Glomerular endothelial cell (primary cell): ENCODE results near the gene CSRP2. TPM values are rescaled to one million over a fixed set of nuclear protein-coding genes. Genes with fewer than 3 reads are reported as not detected.
A peak's percentile ranks its signal among the peaks of the same experiment; 100 is the strongest.

Source experiments
- DNase-seq: peaks from one replicate; pipeline ENCODE4 v3.0.0-alpha.2; 2011; ENCODE audit warnings: low read depth, low spot score; ENCODE audit errors: extremely low read depth
- total RNA-seq: library from RNA; depleted of rRNA; stranded (reverse); fragments of >200 nt; gene quantifications from 2 replicates; pipeline ENCODE4 v1.2.3, GENCODE V29; 2015

The CSRP2 gene
- 13.4 and 16.3 TPM in 2 replicates for total RNA-seq

DNA sequence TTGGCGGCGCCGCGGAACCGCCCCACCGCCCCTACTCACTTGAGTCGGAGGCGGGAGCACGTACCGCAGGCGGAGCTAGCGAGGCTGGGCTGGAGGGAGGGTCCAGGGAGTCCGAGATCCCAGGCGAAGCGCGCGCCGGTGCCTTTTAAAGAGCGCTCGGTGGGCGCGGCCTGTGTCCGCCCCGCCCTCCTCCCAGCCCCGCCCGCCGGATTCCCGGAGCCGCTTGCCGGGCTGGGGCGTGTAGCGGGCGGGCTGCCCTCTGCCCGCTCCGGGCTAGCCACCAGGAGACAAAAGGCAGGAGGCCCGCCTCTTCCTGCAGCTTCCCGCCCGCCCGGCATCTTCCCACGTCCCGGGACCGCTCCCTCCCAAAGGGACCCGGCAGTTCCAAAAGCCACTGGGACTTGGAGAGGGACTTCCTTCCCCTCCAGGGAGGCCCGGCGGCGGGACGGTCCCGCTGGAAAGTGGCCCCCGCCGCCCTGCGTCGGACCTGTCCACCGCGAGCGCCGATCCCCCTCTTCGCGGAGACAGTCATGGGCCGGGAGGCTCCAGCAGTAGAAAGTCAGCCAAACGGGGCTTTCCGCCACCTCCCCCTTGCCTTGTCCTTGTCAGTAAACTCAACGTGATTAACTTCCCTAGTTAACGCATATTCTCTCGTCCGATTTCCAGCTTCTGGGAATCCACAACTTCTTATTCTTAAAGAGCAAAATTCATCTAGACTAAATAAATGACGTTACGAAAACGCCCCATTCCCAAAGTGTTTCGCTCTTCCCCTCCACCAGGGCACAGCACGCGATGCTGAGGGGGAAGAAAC, at the start of gene CSRP2:
CSRP2 (minus strand) TSS at position 121 of the 811 bp plus-strand sequence. CDS start 12,759 bp downstream, outside the sequence.
- DNase-seq: no peak

DNA sequence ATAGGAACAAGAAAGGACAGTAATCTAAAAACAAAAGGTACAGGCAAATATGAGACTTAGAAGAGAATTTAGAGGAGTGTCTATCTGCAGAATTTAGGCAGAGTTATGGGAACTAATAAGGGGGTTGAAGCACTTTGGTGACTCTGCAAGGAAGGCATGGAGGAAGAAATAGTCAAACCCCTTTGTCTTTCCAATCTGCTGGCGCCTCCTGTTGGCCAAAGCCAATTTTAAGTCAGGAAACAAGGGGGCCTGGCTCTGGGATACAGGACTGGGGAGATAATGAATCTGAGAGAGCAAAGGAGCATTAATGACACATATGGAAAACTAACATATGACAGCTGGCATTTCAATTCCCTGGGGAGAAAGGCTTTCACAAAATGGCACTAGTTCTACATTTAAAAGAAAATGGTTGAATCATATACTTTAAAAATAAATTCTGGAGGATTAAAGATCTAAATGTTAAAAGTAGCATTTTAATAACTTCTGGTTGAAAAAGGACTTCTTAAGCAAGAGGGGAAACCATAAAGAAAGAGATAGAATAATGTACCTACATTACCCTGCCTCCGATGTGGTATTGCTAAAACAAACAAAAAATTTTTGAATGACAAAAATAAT, 48.5 kb upstream of the CSRP2 start:
- peak; percentile 2 for DNase-seq

DNA sequence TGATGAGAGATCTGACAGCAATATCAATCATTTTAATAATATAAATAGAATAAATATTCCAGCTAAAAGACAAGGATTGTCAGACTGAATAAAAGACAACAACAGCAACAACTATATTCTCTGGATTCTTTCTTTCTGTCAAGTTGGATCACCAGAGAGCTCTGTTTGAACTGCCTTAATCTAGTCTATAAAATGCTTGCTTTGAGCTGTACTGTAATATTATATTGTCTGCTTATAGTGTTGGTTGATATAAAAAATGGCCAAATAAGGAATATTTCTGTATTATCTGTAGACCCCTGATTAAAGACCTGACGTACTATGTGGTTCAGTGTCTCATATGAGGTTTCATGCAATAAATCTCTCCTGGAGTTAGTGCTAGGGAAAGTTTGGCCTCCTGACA, 46.3 kb upstream of the CSRP2 start:
- no peak for DNase-seq

DNA sequence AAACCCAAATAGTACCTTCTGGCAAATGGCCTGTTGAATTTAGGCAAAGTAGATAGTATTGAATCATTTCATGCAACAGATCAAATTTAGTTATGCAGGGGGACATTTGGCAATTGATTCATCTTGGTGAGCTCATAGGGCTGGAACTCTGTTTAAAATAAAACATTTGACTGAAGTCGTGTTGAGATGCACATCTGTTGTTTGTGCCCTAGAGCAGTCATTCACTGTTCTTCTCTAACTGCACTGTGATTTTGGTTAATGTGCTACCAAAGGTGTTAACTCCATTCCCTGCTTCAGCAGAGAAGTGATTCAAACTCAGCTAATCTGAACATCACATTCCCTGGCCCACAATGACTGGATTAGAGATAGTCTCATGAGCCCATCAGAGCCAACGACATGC, 44.0 kb upstream of the CSRP2 start:
- DNase-seq: no peak

DNA sequence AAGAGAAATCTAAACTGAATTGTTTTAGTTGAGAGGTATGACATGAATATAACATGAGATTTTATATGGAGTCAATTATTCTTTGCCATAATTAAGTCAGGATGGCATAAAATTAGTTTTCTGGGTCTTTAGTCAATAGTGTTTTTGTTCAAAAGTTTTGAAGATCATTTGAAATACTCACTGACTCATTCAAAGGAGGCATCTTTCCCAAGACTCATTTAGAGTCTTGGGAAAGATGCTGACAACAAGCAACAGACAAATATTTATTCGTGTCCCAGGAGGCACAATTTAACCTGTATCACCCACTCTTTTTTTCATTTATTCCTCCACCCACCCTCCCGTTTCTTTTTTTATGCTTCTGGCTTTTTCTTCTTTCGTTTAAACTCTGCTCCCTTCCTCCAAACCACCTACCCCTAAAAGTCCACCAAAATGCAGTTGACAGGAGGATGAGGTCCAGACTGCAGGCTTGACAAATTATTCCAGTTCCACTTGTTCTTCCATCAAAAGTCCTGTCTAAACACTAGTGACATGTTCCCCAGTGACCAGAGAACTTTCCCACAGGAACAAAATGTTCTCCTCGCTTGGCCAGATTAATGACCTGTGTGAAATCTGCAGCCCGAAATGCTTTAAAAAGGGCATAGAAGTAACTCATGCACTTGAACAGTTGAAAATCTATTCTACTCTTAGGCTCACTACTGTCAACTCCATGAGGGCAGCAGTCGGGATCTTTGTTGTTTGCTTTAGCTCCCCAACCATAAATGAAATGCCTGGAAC, 43.3 kb upstream of the CSRP2 start:
- no peak for DNase-seq

DNA sequence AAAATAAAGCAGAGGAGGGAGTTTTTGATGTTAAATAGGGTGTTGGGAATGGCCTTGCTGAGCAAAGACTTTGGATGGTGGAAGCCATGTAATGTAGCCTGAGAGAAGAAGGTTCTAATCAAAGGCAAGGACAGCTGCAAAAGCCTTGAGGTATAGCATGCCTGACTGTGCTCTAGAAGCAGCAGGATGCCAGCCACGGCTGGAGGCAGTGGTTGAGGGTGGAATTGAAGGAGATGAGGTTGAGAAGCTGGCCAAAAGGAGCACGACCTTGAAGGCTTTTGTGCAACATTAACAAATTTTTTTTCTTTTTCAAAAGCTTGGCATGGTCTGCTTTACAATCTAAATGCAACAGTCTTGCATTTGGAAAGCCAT, 42.3 kb upstream of the CSRP2 start:
- DNase-seq: no peak

DNA sequence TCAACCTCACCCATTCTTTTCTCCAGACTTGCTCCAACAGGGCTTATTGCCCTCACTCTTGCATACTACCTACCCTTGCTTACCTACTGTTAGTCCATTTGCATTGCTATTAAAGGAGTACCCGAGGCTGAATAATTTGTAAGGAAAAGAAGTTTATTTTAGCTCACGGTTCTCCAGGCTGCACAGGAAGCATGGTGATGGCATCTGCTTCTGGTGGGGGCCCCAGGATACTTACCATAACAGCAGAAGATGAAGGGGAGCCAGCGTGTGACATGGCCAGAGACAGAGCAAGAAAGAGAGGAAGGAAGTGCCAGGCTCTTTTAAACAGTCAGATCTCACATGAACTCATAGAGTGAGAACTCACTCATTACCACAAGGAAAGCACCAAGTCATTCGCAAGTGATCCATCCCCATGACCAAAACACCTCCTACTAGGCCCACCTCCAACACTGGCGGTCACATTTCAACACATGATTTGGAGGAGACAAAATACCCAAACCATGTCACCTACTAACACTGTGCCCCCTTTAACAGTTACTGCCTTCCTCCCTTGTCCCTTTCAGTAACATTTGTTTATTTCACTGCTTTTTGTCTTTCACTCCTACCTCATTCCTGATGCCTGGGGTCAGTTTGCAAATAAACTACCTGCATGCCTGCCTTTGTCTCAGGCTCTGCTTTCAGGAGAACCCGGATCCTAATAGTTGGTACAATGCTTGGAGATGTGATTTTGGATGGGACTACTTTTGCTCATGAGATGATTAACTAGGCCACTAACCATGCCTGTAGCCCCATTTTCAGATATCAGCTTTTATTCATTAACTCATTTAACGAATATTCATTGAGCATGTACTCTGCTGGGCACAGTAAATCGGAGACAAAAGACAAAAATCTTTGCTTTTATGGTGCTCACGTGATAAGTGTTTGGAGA, 41.6 kb upstream of the CSRP2 start:
- DNase-seq: no peak

DNA sequence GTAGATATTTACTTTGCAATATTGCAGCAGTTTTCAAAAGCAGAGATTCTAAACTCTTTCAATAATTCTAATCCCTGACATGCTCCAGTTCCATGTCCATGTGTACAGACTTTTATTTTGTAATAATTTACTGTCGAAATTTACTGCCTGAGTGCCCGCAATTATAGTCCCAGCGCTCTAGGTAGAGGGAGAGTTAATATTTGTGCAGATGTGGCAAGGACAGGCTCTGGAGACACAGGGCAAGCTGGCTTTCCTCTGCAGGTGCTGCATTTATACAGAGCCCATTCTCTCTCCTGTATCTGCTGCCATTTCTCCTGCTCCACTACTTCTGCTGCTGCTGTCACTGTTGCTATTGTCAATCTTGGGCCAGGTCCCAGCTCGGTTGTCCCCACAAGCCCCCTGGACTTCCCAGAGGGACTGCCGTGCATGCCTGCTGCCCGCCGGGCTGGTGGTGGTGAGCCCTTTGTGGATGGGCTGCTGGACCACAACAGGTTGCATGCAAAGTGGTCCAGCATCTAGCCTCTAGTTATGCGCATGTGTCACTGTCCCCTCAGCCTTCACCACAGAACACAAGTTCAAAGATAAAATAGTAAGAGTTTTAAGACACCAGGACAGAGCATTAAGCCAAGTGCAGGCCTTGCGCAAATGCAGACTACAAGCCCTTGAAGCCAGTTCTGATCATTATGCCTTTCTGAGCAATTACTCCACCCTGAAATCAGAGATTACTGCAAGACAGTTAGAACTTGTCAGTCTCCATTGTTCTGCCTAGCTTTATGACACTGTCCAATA, 40.8 kb upstream of the CSRP2 start:
- DNase-seq: no peak

DNA sequence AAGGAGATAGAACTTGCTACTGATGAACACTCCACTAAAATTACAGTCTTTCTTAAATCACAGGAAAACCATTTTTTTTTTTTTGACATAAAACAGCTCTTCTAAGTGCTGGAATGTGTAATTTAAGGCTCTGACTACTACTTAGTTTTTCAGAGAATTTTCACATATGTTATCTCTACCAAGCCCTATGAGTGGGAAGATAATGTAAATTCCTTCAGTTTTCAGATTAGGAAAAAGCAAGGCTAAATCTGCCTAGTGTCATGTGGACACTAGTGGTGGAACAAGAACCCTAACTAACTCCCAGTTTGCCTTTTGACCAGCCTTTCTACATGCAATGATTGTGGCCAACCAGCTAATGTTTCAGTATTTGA, 37.3 kb upstream of the CSRP2 start:
- DNase-seq: no peak

DNA sequence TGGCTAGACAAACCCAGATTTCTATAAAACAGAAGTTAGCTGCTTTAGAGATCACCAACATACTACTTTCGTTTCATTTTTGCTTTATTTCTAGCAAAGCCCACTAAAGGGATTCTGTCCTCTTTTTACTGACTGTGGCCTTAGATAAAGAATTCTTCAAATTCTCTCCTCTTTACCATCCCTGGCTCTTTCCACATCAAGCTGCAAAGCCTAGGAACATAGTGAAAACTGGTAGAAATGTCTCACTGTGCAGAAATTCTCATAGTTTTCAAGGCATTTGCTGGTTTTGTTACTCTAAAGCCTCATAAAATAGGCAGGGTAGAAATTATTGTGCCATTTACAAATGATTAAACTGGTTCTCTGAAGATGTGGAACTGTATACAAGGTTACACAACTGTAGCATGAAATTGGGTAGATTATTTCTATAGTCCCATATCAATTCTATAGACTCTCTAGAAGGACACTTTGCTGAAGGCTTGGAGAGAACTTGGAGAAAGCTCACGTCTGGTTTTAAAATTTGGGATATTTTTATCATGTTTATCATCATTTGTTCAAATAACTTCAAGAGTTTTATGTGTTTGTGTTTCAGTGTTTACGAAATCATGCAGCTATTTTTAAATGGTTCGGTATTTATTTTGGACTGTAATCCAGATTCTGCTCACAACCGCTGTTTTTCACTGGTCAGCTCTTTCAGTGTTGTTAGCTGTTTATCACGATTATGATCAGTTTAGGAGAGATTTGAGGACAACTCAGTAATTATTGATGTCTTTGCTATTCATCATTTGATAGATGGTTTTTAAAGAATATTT, 36.7 kb upstream of the CSRP2 start:
- DNase-seq: no peak

DNA sequence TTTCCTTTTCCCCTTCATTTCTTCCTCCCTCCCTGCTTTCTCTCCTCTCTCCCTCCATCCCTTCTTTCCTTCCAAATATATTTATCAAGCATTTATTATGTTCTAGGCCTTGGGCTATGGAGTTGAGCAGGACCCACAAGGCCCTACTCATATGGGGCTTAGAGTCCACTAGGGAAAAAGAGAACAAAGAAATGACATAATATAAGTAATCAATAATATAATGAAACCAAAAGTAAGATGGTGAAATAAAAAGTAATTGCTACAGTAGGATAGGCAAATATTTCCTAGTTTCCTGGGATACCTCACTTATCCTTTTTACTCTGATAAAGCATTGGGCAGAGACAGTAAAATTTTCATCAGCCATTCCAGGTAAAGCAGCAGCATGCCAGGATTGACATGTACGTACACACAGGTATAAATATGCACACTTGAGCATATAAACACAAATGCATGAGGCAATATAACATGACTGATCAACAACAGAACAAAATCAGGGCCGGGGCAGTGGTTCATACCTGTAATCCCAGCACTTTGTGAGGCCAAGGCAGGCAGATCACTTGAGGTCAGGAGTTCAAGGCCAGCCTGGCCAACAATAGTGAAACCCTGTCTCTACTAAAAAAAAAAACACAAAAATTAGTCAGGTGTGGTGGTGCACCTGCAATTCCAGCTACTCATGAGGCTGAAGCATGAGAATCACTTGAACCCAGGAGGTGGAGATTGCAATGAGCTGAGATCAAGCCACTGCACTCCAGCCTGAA, 35.5 kb upstream of the CSRP2 start:
- no peak for DNase-seq

DNA sequence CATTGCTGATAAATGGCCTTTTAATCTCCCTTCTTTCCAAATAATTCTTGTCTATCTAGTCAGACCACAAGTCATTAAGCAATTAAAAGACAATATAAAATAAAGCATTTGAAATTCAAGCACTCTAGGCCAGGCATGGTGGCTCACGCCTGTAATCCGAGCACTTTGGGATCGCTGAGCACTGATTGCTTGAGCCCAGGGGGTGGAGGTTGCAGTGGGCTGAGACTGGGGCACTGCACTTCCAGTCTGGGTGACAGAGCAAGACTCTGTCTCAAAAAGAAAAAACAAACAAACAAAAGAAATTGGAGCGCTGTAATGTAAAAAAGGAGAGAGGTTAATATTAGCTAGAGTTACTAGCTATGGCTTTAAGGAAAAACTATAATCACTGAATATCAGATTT, 30.5 kb upstream of the CSRP2 start:
- DNase-seq: no peak

DNA sequence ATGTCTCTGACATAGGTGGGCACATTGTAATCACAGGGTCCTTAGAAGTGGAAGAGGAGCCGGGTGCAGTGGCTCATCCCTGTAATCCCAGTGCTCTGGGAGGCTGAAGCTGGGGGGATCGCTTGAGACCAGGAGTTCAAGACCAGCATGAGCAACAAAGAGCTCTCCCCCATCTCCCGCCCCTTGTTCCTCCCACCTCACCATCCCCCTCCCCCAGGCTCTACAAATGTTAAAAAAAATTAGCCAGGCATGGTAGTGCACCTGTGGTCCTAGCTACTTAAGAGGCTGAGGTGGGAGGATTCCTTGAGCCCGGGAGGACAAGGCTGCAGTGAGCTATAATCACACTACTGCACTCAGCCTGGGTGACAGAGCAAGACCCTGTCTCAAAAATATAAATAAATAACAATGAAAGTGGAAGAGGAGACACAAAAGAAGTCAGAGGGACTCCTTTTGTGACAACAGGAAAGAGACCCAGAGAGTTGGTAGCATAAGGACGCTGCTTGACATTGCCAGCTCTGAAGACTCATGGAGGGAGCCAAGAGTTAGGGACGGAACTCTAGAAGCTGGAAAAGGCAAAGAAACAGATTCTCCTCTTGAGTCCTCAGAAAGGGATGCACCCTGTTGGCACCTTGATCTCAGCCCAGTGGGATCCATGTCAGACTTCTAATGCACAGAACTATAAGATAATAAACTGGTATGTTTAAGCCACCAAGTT, 29.6 kb upstream of the CSRP2 start:
- DNase-seq: no peak

DNA sequence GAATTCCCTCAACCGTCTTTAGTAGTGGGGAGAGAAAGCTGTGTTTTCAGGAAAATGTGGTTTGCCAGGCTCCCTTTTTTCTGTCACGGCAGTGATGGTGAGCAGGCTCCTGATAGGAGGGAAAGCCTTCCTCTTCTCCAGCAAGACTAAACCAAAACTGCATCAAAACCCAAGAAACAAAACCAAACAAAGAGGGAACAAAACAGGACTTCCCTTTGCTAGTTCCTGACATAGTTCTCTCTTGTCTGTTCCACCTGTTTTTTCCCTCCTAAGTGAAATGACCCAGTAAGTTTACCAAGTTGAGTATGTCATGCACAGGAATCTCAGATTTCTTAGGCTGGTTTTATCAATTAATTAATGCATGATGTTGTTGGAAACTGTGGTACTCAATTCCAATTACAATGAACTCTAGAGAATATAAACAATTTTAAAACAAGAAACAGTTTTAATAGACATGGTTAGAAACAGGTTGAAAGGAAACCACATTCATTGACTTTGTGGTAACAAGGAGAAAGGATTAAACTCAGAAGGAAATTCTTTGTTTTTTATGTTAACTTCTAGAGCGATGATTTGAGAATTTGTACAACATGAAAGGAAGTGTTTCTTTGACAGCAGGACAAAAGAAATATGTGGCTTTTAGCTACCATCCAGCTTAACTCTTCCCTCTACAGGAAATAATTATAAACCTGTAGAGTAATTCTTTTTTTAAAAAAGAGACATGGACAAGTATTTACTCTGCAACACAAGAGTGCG, 23.0 kb upstream of the CSRP2 start:
- DNase-seq: no peak

DNA sequence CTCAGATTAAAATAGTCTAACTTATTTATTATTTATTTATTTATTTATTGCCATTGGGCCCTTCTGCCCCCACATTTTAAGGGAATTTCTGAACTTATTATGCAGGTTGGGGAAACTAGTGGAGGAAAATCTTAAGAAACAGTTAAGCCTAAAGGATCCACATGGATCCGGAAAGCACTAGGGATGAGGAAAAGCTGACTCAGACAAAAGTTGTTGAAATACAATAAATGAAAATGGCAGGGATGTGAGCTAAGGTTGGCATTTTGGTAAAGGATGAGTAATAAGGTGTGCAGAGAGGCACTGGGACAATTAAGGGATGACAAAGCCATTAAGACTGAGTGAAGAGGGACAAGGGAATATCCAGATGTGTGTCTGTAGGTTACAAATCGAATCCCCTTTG, 20.7 kb upstream of the CSRP2 start:
- DNase-seq: no peak

DNA sequence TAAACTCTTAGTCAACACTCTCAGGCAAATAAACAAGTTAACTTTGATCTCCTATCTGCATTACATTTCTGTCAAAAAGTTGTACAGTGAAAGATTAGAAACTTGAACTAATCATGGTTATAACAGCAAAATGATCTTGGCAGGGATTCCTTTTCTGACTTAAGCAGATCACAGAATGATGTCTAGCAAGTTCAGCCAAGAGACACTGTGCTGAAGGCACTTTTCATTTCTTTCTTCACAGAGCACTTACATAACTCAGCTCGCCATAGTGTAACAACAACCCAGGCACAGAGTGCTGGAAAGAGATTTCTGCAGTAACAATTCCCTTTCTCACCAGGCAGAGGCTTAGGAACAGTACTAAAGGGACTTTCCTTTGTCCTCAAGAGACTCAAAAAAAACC, 19.6 kb upstream of the CSRP2 start:
- no peak for DNase-seq

DNA sequence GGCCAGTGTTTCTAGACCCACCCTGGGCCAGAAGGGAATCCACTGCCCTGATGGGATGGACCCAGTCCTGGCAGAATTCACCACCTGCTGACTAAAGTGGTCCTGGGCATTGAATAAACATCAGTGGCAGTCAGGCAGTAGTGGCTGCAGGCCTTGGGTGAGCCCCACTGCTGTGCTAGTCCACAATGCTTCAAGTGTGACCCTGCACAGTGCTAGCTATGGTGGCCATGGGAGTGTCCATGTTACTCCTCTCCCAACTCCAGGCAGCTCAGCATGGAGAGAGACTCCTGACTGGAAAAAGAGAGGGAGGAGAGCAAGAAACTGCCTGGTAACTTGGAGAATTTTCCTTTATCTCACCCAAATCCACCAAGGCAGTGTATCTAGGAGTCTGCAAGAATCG, 17.5 kb upstream of the CSRP2 start:
- DNase-seq: no peak
